Naive thymus-derived CD4-positive, alpha-beta T cell (primary cell): ENCODE data around the gene HTD2. TPM values are rescaled to one million over a fixed set of nuclear protein-coding genes. Genes with fewer than 3 reads are reported as not detected.

Experiments used
- ATAC-seq: fragments of 150-1000 bp; cut with Tn5 transposase; 2 replicates; pipeline ENCODE4 v1.10.0; 2021; ENCODE audit warnings: mild to moderate bottlenecking, moderate library complexity
- CTCF ChIA-PET: fragments of 350-600 bp; sonication (Branson Sonifier 250); formaldehyde crosslinking; loops from one replicate; lab custom pipeline; 2021; ENCODE audit warnings: antibody characterized with exemption; lab: Charles Lee
- POLR2A ChIA-PET: fragments of 350-600 bp; sonication (Branson Sonifier 250); formaldehyde crosslinking; loops from one replicate; lab custom pipeline; 2021; ENCODE audit warnings: antibody characterized with exemption, inconsistent platforms; lab: Charles Lee
- DNase-seq, 9 donors: peaks; one replicate each; pipeline versions ENCODE4 v3.0.0 to v3.0.0-alpha.2; 2020 to 2022; ENCODE audit warnings: mixed read lengths in 1 of 9
- H3K27ac ChIP-seq: one replicate; pipeline ENCODE4 v1.7.0; 2013; ENCODE audit warnings: mild to moderate bottlenecking, low read depth, low read length, moderate library complexity
- H3K27me3 ChIP-seq, 2 donors: one replicate each; pipeline ENCODE4 v1.7.0; 2013; ENCODE audit warnings: low read length in 2 of 2, mild to moderate bottlenecking in 2 of 2, moderate library complexity in 2 of 2; ENCODE audit not compliant: control insufficient read depth in 2 of 2, insufficient read depth in 2 of 2
- H3K36me3 ChIP-seq, 3 experiments: 1 replicate in 2 of 3; 2 replicates in 1 of 3; pipeline ENCODE4 v1.7.0; 2013; ENCODE audit warnings: low read length in 3 of 3, mild to moderate bottlenecking in 3 of 3, moderate library complexity in 1 of 3; ENCODE audit not compliant: insufficient read depth in 3 of 3, control insufficient read depth in 2 of 3
- H3K4me1 ChIP-seq, 2 donors: one replicate each; pipeline ENCODE4 v1.7.0; 2013; ENCODE audit warnings: low read length in 2 of 2, mild to moderate bottlenecking in 2 of 2, moderate library complexity in 1 of 2; ENCODE audit not compliant: control insufficient read depth in 2 of 2, insufficient read depth in 2 of 2
- H3K4me3 ChIP-seq: 2 replicates; pipeline ENCODE4 v1.7.0; 2013; ENCODE audit warnings: mild to moderate bottlenecking, low read length
- H3K9me3 ChIP-seq, 3 experiments: 1 replicate in 2 of 3; 2 replicates in 1 of 3; pipeline ENCODE4 v1.7.0; 2013; ENCODE audit warnings: low read length in 3 of 3; ENCODE audit not compliant: control insufficient read depth in 2 of 3
- H3K27ac Mint-ChIP-seq, 9 donors: one replicate each; pipeline ENCODE4 v1.8.0; 2020 to 2022; ENCODE audit warnings: mixed read lengths in 9 of 9, mild to moderate bottlenecking in 8 of 9, moderate library complexity in 5 of 9, inconsistent platforms in 2 of 9
- H3K27me3 Mint-ChIP-seq, 5 donors: one replicate each; pipeline ENCODE4 v1.8.0; 2021 to 2022; ENCODE audit warnings: mixed read lengths in 5 of 5, mild to moderate bottlenecking in 1 of 5
- H3K36me3 Mint-ChIP-seq, 5 donors: one replicate each; pipeline ENCODE4 v1.8.0; 2020 to 2022; ENCODE audit warnings: mixed read lengths in 5 of 5, mild to moderate bottlenecking in 3 of 5, inconsistent platforms in 1 of 5
- H3K4me1 Mint-ChIP-seq, 7 donors: one replicate each; pipeline ENCODE4 v1.8.0; 2020 to 2022; ENCODE audit warnings: mixed read lengths in 7 of 7, mild to moderate bottlenecking in 3 of 7, inconsistent platforms in 1 of 7
- H3K4me3 Mint-ChIP-seq, 10 donors: one replicate each; pipeline ENCODE4 v1.8.0; 2020 to 2022; ENCODE audit warnings: mild to moderate bottlenecking in 10 of 10, mixed read lengths in 10 of 10, moderate library complexity in 6 of 10, inconsistent platforms in 2 of 10
- H3K9me3 Mint-ChIP-seq, 11 donors: one replicate each; pipeline ENCODE4 v1.8.0; 2020 to 2022; ENCODE audit warnings: mixed read lengths in 11 of 11, mild to moderate bottlenecking in 4 of 11, inconsistent platforms in 1 of 11, moderate library complexity in 1 of 11
- intact Hi-C, 2 donors: fragments of 100-400 bp; cut with micrococcal nuclease; formaldehyde crosslinking; loops; one replicate each; pipeline ENCODE4 v1.15.1; 2023
- polyA plus RNA-seq, 2 donors: library from polyadenylated mRNA; unstranded; fragments of 300-500 nt; fragmentation: Illumina TruSeq; gene quantifications; one replicate each; pipeline ENCODE4 v1.2.3, GENCODE V29; 2021
- total RNA-seq, 6 experiments: library from RNA in 5 of 6; stranded (reverse) in 5 of 6; gene quantifications; 1 replicate in 5 of 6; 2 replicates in 1 of 6; pipeline ENCODE4 v1.2.3 and lab custom pipeline; 2021 to 2026

Gene HTD2
- total and polyA plus RNA-seq, 7 experiments from 2014 or later: 4.5 to 35.8 (median 10.4) TPM

- H3K27me3 ChIP-seq: no peaks in the 10 kb centered on the region
- no peaks in the 10 kb centered on the region for H3K9me3 Mint-ChIP-seq
- intact Hi-C loops: loop anchor here (1.0 to 5.0 kb wide), 6 partner anchors 11 to 311 kb away; partner anchors contain the start of gene PXK (in 1 of the 2)
- no peak for ATAC-seq
- peaks cover under 1 to 17% (median 3%) of the 10 kb centered on the region in 5 donors for H3K36me3 Mint-ChIP-seq
- POLR2A ChIA-PET: interaction anchor here (1.5 kb wide), 1 partner anchor 14 kb away, joined by 5 read pairs; no protein-coding TSS in a partner anchor
- no peaks in the 10 kb centered on the region for H3K27me3 Mint-ChIP-seq
- H3K4me1 Mint-ChIP-seq: peaks cover 0 to 23% (median 18%) of the 10 kb centered on the region in 7 donors
- H3K9me3 ChIP-seq: no peaks in the 10 kb centered on the region
- no peak overlapping the region for H3K27ac Mint-ChIP-seq
- H3K4me1 ChIP-seq: no peaks in the 10 kb centered on the region
- H3K4me3 ChIP-seq: no peak overlapping the region
- peaks cover 0 to 30% (median 6%) of the 10 kb centered on the region in 3 experiments for H3K36me3 ChIP-seq
- no peak overlapping the region for H3K4me3 Mint-ChIP-seq
- CTCF ChIA-PET: interaction anchor here (1.1 to 2.8 kb wide), 5 partner anchors 15 to 247 kb away, joined by 3 to 13 read pairs (median 3); partner anchors contain the start of genes HTD2 and RPP14
- no peak overlapping the region for H3K27ac ChIP-seq
- no peak for DNase-seq
Measured at GRCh38 chr3:58321791-58322190, 15.5 kb downstream of the HTD2 start.

GRCh38 chr3:58322793-58323192 is 16.5 kb downstream of the HTD2 start:
- no peak for DNase-seq
- Mint-ChIP-seq H3K36me3 (peaks cover 0 to 11% (median 0%) of the 10 kb centered on the region in 5 donors), H3K4me3 (no peak overlapping the region), H3K9me3 (no peaks in the 10 kb centered on the region), H3K4me1 (peaks cover 0 to 23% (median 18%) of the 10 kb centered on the region in 7 donors), H3K27me3 (no peaks in the 10 kb centered on the region), H3K27ac (peak overlapping the region in 3 of 9 donors; percentile 15 to 80 (median 56))
- peaks cover 0 to 20% (median 6%) of the 10 kb centered on the region in 3 experiments for H3K36me3 ChIP-seq
- no peaks in the 10 kb centered on the region for H3K9me3 ChIP-seq
- intact Hi-C loops: loop anchor here in 1 of 2 donors (5.0 kb wide), 1 partner anchor 310 kb away; no protein-coding TSS in a partner anchor
- H3K27ac ChIP-seq: no peak overlapping the region
- ATAC-seq: no peak
- H3K27me3 ChIP-seq: no peaks in the 10 kb centered on the region
- ChIA-PET CTCF (interaction anchor here (0.5 to 2.8 kb wide), 3 partner anchors 13 to 163 kb away, joined by 3 to 13 read pairs (median 4); partner anchors contain the start of genes HTD2 and RPP14), POLR2A (no interaction called here)
- no peak overlapping the region for H3K4me3 ChIP-seq
- no peaks in the 10 kb centered on the region for H3K4me1 ChIP-seq

GRCh38 chr3:58323529-58324390 is 17.4 kb downstream of the HTD2 start:
- intact Hi-C loops: loop anchor here in 1 of 2 donors (1.0 to 5.0 kb wide), 2 partner anchors 9 to 309 kb away; partner anchors contain the start of gene PXK
- H3K9me3 Mint-ChIP-seq: no peaks in the 10 kb centered on the region
- no peak overlapping the region for H3K4me3 ChIP-seq
- H3K27me3 ChIP-seq: no peaks in the 10 kb centered on the region
- no peak overlapping the region for H3K27ac ChIP-seq
- H3K4me1 ChIP-seq: no peaks in the 10 kb centered on the region
- peak overlapping the region in 8 of 9 donors; percentile 25 to 85 (median 68) for H3K27ac Mint-ChIP-seq
- ChIA-PET POLR2A (interaction anchor here (0.7 kb wide), 1 partner anchor 43 kb away, joined by 3 read pairs; no protein-coding TSS in a partner anchor), CTCF (interaction anchor here (1.7 kb wide), 1 partner anchor 17 kb away, joined by 7 read pairs; the partner anchor contains the start of genes HTD2 and RPP14)
- H3K27me3 Mint-ChIP-seq: no peaks in the 10 kb centered on the region
- ATAC-seq: no peak
- H3K4me3 Mint-ChIP-seq: no peak overlapping the region
- peaks cover 0 to 23% (median 18%) of the 10 kb centered on the region in 7 donors for H3K4me1 Mint-ChIP-seq
- no peak for DNase-seq
- H3K36me3 ChIP-seq: peaks cover 0 to 11% (median 0%) of the 10 kb centered on the region in 3 experiments
- no peaks in the 10 kb centered on the region for H3K9me3 ChIP-seq
- H3K36me3 Mint-ChIP-seq: peaks cover 0 to 7% (median 0%) of the 10 kb centered on the region in 5 donors

- Mint-ChIP-seq H3K9me3 (no peaks in the 10 kb centered on the region), H3K4me3 (peak overlapping the region in 1 of 10 donors; percentile 24), H3K27me3 (no peaks in the 10 kb centered on the region), H3K4me1 (peaks cover 0 to 25% (median 18%) of the 10 kb centered on the region in 7 donors), H3K36me3 (peaks cover 0 to 3% (median 0%) of the 10 kb centered on the region in 5 donors), H3K27ac (peak overlapping the region in 8 of 9 donors; percentile 25 to 85 (median 68))
- DNase-seq (peak in 1 of 9 donors; percentile 26), ATAC-seq (peak; percentile 27)
- intact Hi-C loops: loop anchor here in 1 of 2 donors (1.0 to 5.0 kb wide), 2 partner anchors 8 to 308 kb away; partner anchors contain the start of gene PXK
- Histone ChIP-seq H3K9me3 (no peaks in the 10 kb centered on the region), H3K27me3 (no peaks in the 10 kb centered on the region), H3K27ac (peak overlapping the region; percentile 14), H3K4me3 (no peak overlapping the region), H3K4me1 (no peaks in the 10 kb centered on the region), H3K36me3 (peaks cover 0 to 3% (median 0%) of the 10 kb centered on the region in 3 experiments)
- ChIA-PET CTCF (interaction anchor here (0.6 to 1.7 kb wide), 3 partner anchors 18 to 157 kb away, joined by 3 to 7 read pairs (median 4); partner anchors contain the start of genes HTD2 and RPP14), POLR2A (interaction anchor here (0.7 kb wide), 1 partner anchor 44 kb away, joined by 3 read pairs; no protein-coding TSS in a partner anchor)
Measured at GRCh38 chr3:58324391-58325390, 18.4 kb downstream of the HTD2 start.

- peaks cover 0 to 28% (median 18%) of the 10 kb centered on the region in 7 donors for H3K4me1 Mint-ChIP-seq
- H3K27ac ChIP-seq: no peak overlapping the region
- H3K27me3 Mint-ChIP-seq: no peaks in the 10 kb centered on the region
- no peaks in the 10 kb centered on the region for H3K4me1 ChIP-seq
- POLR2A ChIA-PET: no interaction called here
- ATAC-seq (no peak), DNase-seq (no peak)
- no peaks in the 10 kb centered on the region for H3K27me3 ChIP-seq
- no peak overlapping the region for H3K4me3 Mint-ChIP-seq
- H3K36me3 Mint-ChIP-seq: peaks cover 0 to 1% (median 0%) of the 10 kb centered on the region in 5 donors
- CTCF ChIA-PET: interaction anchor here (0.6 to 1.7 kb wide), 3 partner anchors 18 to 158 kb away, joined by 3 to 7 read pairs (median 4); partner anchors contain the start of genes HTD2 and RPP14
- no peaks in the 10 kb centered on the region for H3K9me3 Mint-ChIP-seq
- no peak overlapping the region for H3K4me3 ChIP-seq
- H3K27ac Mint-ChIP-seq: peak overlapping the region in 3 of 9 donors; percentile 48 to 80 (median 67)
- no peaks in the 10 kb centered on the region for H3K9me3 ChIP-seq
- intact Hi-C loops: no loop called here
- H3K36me3 ChIP-seq: no peaks in the 10 kb centered on the region
Measured at GRCh38 chr3:58325525-58325992, 19.2 kb downstream of the HTD2 start.
